HG03469 (cell line): ENCODE measurements around the gene UVRAG.
"Not testable (repeated sequence)": the region's sequence is repeated elsewhere in the genome, so short reads cannot be mapped to it uniquely, and the experiment has no call there.

Experiments
- ATAC-seq: cut with Tn5 transposase; IDR thresholded peaks from one replicate; pipeline ENCODE4 v1.9.1; 2021; ENCODE audit warnings: mild to moderate bottlenecking, moderate library complexity, moderate number of reproducible peaks; ENCODE audit not compliant: unreplicated experiment

UVRAG gene

DNA sequence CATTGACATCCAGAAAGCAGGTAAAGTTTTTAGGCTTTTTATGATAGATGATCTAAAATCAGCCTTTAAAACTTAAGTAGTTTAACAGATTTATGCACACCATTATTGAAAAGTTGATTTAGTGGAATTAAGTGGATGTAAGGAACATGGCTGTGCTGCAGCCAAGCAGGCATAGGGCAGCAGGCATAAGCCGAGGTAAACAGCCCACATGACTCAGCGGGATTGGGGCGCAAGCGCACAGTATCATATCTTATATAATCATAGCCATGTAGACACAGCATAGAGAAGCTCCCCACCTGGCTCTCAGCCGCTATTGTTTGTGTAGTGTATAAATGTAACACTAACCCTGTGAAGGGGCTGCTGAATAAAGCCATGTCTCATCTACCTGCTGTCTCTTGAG lies 233.8 kb downstream of the UVRAG start:
- no peak for ATAC-seq

GRCh38 chr11:76049511-76049910 lies 234.5 kb downstream of the UVRAG start:
- ATAC-seq, result no peak

GRCh38 chr11:76051937-76052336 lies 236.9 kb downstream of the UVRAG start:
- no peak for ATAC-seq

- ATAC-seq, result no peak
Observed at GRCh38 chr11:76054330-76054729, 239.3 kb downstream of the UVRAG start.

DNA sequence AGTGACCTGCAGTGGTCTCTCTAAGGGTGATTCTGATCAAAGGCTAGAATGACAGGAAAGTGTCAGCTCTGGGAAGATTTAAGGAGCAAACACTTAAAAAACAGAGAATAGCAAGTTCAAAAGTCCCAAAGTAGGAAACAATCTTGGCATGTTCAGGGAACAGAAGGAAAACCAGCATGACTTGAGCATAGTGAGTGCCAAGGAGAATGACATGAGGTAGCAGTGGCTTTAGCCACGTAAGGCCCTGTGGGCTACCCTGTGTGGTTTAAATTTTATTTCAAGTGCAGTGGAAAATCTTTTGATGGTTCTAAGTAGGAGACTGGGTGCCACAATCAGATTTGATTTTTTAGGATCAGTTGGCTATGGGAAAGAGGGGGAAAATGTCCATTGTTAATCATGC lies 241.9 kb downstream of the UVRAG start:
- ATAC-seq, result no peak

GRCh38 chr11:76060475-76061036 lies 245.5 kb downstream of the UVRAG start:
- ATAC-seq, result not testable (repeated sequence)

- peak; percentile 92 for ATAC-seq
Observed at GRCh38 chr11:76062733-76063132, 247.7 kb downstream of the UVRAG start.

- ATAC-seq, result no peak
Observed at GRCh38 chr11:76064192-76064591, 249.2 kb downstream of the UVRAG start.

DNA sequence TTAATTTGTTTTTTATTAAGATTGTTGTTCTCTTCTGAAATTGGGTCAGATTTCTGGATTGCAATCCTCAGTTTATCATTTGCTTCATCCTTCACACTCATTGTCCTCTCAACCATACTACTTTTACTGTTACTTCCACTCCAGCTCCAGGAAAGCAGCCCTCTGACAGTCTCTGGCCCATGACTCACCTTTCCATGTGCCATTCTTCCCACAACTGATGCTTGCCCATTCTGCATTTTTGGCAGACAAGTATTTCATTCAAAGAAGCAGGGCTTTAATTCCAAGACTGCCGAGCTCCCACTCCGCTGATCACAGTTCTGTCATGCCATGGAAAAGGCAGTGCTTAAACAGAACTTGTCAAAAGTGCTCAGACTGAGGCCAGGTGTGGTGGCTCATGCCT lies 252.1 kb downstream of the UVRAG start:
- no peak for ATAC-seq

DNA sequence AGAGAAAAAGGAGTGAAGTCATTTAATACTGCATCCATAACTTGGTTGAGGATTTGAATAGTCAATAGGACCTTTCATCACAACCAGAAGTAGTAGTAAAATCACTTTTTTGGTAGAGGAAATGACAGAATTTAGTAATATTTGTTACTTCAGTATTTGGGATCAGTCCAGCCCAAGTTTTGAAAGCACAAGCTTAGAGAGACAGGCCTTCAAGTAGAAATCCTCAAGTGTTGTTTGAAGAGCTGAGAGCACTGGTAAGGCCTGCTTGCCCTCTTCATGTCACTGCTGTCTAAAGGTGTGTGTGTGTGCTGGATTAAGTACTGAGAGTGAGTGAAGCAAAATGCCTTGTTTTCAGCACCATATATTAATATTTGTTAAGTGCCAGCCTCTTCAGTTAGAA lies 254.0 kb downstream of the UVRAG start:
- ATAC-seq, result no peak

- ATAC-seq, result no peak
Observed at GRCh38 chr11:76071090-76071489, 256.1 kb downstream of the UVRAG start.

GRCh38 chr11:76073724-76074123 lies 258.7 kb downstream of the UVRAG start:
- ATAC-seq, result no peak

GRCh38 chr11:76074148-76075095 lies 259.4 kb downstream of the UVRAG start:
- no peak for ATAC-seq

GRCh38 chr11:76075716-76076115 lies 260.7 kb downstream of the UVRAG start:
- no peak for ATAC-seq

GRCh38 chr11:76076253-76076652 lies 261.2 kb downstream of the UVRAG start:
- not testable (repeated sequence) for ATAC-seq

DNA sequence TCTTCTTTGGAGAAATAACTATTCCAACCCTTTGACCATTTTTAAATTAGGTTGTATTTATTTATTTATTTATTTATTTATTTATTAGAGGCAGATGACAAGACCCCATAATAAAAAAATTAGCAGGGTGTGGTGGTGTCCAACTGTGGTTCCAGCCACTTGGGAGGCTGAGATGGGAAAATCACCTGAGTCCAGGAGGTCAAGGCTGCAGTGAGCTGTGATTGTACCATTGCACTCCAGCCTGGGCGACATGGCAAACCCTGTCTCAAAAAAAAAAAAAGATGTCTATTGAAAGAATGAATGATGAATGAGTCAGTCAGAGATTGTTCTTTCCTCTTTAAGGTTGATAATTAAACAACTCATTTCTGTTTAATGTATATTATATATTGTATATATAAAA lies 261.7 kb downstream of the UVRAG start:
- ATAC-seq, result no peak

DNA sequence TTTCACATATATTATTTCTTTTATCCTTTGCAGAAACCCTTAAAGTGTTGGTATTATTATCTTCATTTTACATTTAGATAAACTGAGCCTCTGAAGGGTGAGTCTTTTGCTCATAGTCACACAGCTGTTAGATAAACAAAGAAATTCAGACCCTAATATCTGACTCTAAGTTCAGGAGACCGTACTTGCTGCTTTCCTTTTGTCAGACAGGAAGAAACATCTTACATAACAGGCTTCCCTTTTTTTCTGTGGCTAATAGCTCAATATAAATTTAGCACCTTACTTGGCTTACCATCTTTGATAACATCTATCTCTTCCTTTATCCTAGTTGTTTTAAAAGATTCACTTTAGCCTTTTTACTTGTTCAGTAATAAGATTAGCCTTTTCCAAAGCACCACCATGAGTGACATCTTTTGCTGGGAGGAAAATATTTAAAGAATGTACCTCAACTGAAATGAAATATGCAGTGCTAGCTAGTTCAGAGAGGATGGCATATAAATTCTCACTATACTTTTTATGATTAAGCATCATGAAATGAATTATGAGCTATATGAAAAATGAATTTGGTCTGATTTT lies 262.7 kb downstream of the UVRAG start:
- ATAC-seq, result no peak

DNA sequence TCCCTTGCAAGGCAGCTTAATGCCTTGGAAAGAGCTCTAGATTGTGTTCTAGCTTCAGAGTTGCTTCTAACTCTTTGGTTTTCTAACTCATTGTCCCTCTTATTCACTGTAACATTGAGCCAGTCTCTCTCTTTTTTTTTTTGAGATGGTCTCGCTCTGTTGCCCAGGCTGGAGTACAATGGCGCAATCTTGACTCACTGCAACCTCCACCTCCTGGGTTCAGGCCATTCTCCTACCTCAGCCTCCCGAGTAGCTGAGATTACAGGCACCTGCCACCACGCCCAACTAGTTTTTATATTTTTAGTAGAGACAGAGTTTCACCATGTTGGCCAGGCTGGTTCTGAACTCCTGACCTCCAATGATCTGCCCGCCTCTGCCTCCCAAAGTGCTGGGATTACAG lies 266.1 kb downstream of the UVRAG start:
- not testable (repeated sequence) for ATAC-seq

DNA sequence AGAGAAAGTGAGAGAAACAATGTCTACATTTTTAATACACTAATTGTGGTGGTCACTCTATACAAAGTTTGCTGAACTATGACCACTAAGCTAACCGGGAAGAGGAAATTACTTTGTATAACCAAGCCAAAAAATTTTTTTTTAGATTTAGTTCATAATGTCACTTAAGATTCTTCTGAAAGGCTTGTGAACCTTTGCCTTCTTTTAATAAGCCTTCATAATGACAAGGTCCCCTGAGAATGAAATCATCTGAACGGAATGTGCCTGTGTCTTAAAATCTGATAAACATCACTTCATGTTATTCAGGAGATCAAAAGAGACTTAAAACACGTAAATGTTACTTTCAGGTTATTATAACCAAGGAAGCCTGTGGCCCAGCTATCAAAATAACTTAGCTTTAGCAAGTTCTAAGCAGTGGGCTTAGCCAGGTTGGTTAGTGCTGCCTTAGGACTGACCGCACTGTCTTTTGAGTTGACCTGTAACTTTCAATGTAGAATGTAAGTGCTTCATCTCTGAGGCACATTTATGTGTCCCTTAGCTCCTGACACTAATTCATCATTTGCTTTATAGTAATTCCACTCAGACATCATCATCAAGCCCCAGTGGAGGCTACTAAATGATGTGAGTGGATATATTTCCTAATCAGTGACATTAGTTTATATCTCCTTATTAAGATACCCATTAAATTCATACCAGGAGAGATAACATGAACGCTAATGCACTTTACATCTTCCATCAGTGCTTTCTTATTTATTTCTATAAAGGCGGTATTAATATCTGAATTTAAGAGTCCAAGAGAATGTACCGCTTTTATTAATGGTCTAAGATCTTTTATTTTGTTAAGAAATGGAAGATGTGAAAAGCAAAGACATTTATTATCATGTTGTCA lies 268.8 kb downstream of the UVRAG start:
- ATAC-seq, result no peak

- no peak for ATAC-seq
Observed at GRCh38 chr11:76085270-76085669, 270.3 kb downstream of the UVRAG start.
